SKM-1 (cell line): ENCODE measurements around the gene IGF1R.
A peak's percentile ranks its signal among the peaks of the same experiment; 100 is the strongest.

Experiments
- DNase-seq: peaks from one replicate; lab custom pipeline; 2025; ENCODE audit not compliant: unreplicated experiment; lab: John Stamatoyannopoulos, UW

The IGF1R gene

DNA sequence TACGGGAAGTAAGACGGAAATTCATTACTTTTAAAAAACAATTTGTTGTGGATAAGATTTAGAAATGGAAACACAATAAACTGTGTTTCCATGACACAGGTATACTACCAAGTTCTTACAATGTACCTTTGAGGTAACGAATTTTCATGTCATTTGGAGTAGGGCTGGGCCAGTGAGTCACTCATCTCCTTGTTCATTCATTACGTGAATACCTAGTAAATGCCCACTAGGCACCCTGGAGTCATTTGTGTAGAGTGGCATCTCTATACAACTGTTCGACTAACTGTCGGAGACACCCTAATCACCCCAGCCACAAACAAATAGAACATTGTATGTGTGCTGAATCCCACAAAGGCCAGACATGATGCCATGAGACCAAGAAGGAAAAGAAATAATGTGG, 94.8 kb downstream of the IGF1R start:
- no peak for DNase-seq

DNA sequence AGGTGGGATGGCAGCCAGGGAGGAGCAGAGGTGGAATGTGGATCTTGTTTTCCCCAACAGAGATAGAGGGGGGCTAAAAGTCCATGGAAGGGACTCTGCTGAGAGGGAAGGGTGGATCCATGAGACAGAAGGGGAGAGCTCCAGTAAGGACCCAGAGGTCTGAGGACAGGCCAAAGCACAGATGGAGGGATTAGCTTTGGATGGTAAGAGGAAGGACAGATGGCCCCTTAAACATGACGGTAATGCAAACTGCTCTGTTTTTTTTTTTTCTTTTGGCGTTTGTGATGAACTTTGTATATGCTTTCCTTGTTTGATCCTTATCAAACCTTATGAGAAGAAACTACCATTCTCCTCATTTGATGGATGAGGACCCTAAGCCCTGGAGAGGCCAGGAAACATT, 96.2 kb downstream of the IGF1R start:
- no peak for DNase-seq

DNA sequence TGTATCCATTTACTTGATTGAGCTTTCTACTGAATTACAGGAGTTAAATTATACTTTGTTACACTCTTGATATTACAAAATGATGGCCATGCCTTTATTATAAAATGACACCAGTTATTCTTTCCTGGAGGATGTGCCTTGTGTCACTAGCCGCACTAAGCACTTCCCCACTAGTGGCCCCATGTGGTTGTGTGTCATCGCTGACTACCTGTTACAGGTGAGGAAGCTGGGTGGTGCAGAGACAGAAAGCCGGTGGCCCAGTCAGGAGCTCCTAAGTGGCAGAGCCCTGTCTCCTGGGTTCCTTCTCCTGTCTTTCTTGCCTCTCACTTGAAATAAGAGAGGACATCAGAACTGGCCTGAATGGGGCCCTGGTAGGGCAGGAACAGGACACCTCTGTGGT, 96.8 kb downstream of the IGF1R start:
- DNase-seq = no peak

DNA sequence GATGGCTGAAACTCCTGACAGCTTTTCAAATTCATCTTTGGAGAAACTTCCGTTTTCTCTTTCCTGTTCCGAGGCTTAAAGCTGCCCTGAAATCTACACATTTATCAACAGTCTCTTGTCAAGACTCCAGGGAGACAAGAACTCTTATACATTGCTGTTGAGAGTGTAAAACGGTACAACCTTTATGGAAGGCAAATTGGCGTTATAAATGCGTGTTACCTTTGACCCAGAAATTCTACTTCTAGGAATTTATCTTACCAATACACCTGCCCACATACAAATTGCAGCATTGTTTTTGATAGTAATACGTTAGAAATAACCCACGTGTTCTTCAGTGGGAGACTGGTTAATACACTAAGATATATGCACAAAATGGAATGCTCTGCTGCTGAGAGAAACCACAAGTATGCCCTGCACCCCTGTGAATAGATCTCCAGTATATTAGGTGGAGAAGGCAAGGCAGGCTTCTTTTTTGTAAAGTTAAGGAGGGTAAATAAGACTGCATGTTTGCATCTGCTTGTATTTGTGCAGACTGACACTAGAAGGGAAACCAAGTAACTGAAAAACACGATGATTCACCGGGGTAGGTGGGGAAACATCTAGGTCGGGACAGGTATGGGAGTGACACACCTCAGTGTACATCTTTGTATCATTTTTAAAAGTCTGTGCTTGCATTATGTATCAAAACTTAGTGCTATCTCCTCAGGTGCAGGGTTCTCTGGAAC, 97.5 kb downstream of the IGF1R start:
- no peak for DNase-seq

DNA sequence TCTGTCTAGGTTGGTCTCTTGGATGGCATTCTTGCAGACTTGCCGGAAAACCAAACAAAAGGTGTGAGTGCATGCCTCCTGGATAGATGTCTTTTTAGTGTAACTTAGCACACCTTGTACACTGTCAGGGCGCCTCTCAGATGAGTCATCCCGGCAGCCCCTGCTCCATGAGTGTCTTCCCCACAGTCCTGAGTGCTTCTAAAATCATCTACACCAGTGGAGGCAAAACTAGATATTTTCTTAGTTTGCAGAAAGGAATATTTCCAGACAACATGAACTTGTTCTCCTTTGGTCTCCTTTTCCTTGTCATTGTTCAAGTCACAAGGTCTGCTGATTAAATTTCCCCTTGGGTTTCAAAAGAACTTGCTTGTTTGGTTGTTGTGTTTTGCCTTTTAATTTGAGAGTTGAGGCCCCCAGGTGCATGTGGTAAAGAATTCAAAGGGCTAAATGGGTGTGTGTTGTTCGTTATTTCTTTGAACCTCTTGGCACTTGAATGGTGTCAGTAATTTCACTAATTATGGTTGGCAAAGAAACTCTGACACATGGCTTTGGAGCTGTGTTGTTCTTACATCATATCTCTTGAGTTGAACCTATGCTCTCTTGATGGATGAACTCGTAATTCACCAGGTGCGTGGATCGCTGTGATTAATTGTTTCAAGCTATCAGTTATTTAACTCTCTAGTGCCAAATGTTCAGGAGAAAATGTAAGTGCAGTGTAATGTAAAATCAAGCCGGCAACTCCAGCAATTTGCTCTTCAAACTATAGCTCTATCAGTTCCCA, 98.2 kb downstream of the IGF1R start:
- no peak for DNase-seq

DNA sequence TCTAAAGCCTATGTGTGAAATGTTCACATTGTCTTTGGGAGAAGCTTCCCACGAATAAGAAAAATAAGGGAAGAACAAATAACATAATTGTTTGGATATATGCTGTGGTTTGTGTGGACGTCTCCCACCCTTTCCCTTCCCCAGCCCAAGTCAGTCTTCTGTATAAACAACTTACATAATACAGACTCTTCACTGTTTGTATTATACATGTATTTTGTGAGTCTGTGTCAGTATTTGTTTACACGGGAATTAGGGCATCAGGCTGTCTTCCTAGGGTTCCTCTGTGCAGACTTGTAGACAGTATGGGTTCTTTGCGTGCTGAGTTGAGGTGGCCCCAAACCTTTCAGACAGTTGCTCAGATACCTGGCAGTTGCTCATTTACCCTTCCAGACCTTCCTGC, 103.4 kb downstream of the IGF1R start:
- no peak for DNase-seq

DNA sequence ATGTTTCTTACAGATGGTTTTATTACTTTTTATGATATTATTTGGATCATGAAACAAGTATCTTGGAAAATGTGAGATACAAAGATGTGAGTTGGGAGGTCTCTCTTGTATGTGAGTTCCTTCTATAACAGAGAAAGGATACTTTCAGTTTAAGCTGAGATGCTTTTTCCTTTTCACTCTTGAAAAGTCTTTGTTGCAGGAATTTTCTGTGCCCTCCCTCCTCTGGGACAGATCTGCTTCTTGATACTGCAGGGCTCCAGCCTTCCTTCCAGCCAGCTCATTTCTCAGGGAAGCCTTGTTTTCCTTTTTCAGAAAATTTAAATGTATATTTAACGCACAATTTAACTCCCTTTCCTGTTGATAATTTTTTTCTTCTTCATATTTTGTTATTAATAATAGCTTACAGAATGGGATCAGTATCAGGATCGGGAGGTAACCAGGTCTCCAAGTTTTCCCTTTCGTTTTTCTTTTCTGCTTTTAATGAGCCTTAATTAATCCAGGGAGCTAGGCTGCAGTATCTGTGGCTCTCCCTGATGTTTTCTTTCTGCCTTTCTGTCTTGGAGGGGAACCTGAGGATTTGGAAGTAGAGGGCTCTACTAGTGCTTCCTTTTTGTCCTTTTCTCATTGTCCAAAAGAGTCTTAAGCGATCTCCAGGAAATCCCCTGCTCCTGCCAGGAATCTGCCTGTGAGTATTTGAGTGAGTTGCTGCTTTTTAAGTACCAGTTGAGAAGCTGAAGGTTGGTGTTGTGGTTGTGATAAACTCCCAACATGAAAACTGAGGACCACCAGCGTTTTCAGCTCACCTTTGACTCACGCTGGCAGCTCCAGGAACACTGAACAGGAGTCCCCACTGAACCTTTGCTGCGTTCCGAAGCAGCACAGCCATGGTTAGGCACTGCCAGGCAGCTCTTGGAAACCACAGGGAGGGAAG, 105.7 kb downstream of the IGF1R start:
- no peak for DNase-seq

DNA sequence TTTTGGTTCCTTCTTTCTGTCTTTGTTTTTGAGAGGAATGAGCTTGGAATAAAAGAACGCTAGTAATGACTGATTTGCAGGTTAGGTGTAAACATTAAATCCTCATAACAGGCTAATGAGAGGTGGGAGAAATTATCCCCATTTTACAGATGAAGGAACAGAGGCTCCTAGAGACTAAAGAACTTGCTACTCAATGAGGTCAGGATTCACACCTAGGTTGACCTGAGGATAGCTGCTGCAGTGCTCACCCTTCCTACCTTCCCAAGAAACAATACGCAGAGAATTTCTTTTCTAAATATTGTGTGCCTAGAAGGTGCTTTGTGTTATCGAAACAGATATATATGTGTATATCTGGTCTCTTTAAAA, 106.3 kb downstream of the IGF1R start:
- peak; percentile 16 for DNase-seq

DNA sequence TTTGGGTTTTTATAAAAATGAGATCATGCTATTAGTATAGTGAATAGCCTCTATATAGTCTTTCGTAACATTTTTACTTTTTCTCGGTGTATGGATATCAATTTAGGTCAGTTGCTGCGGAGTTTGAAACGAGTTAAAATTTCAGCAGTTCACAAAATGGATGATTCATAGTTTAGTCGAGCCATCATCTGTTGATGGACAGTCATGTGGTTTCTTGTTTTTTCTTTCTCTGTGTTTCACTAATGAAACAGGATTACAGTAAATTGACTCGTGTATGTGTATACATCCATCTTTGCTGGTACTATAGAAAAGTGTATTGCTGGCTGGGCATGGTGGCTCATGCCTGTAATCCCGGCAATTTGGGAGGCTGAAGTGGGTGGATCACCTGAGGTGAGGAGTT, 106.8 kb downstream of the IGF1R start:
- no peak for DNase-seq

DNA sequence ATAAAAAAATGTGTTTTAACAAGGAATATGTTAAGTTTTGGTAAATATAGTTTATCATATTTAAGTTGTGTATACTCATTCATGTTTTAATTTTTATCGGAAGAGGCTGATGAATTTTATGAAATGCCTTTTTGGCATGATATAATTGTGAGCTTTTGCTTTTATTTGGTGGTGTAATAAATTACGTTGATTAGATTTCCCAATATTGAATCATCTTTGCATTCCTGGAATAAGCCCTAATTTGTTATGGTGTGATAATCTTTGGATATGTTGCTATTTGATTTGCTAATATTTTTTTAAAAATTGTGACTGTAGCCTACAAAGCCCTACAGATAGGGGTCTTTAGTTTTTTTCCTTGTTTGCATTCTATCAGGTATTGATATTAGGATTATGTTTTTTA, 107.4 kb downstream of the IGF1R start:
- DNase-seq = no peak

DNA sequence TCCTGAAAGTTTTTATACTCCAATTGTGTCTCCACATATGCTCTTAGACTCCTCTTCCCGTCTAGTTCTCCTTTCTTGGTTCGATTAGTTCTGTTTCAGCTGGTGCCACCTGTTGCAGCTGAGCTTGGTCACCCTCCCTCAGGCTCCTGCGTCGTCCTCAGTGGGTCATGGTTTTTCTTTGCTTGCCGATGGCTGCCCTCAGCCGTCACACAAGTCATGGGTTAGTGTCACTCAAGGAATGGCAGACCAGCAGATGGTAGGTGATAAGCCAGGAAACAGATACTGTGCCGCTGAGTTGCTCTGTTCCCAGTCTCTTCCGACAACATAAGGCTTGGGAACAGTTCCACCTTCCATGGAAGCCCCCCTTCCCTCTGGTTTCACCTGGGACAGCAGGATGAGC, 109.9 kb downstream of the IGF1R start:
- DNase-seq = no peak

DNA sequence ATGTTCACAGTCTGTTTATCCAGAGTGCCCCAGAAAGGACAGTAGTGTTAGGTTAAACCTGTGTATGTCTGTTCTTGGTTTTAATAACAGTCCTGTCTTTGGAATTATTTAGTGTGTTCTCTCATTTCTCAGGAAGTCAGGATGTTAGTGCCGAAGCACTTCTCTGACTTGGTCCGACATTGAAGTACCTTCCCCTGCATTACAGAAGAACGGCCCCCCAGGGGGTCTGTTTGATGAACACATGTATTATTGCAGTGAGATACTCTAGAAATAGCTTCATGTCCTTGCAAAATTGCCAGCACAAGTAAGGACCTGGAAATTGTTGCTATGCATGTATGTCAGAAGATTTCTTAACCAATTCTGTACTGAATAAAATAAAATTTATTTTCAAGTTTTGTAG, 110.9 kb downstream of the IGF1R start:
- DNase-seq = no peak

DNA sequence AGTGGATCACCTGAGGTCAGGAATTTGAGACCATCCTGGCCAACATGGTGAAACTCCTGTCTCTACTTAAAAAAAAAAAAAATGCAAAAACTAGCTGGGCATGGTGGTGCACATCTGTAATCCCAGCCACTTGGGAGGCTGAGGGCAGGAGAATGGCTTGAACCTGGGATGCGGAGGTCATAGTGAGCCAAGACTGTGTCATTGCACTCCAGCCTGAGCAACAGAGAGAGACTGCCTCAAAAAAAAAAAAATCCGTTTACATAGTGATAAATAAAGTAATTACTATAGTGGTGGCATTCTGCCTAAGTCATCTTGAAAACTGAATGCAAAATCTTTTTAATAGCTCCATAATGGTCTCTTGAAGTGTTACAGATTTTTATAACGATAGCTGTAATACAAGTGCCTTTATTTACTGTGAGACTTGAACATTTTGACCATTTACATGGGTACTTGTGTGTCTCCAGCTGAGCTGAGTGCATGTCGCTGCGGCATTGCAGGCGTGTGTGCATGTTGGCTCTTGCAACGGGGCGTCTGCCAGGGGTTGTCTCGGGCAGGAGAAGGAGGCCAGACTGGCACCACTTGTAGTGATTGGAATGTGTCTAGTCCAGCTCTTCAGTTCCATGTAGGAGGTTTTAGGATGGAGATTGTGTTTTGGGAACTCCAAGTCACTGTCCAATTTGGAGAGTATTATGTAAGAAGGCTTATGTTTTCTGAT, 111.9 kb downstream of the IGF1R start:
- no peak for DNase-seq

DNA sequence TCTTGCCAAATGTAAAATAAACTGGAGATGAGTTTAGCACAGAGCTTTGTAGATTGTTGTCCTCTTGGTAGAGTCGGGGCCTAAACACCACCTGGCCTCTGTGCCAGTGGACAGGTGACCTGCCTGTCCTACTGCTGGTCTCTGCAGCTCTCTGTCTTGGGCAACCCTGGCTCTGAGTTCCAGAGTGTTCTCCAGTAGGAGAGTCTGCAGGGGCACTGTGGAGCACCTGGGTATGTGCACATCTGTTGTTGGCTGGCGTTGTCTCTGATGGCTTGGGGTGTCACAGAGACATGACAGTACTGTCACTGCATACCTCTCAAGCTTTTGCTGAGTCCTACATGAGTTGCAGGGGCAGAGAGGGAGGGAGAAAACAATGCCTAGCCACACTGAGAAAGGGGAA, 112.6 kb downstream of the IGF1R start:
- no peak for DNase-seq

DNA sequence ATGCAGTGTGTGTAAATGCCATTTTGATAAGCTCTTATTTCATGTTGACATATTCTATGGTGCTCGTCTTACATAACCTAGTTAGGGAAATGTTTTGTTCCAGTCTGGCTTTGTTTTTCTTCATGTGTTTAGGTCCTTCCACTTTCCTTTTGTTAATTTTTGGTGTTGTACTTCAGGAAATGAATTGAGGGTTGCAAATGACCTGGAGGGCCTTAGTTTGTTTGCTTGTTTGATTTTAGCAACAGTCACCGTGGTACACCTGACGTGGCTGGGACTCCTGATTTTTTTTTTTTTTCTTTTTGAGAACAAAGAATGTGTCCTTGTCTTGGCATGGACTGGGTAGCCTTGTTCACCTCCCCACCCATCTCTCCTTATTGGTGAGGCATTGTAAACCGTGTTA, 114.8 kb downstream of the IGF1R start:
- no peak for DNase-seq

DNA sequence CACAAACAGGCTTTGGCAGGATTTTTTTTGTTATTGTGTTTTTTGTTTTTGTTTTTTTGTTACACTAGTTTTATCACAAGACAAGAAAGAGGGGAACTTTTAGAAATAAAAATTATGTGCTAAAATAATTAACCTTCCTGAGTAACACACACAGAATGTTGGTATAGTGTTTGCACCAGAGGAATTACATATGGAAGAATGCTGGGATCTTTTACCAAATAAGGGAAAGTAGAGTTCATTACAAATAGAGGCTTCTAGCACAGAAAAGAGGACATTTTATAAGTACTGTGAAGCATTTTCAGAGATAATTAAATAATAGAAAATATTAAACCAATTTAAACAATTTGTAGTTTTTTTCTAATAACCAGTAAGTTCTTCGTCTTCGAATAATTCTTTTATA, 116.0 kb downstream of the IGF1R start:
- no peak for DNase-seq

DNA sequence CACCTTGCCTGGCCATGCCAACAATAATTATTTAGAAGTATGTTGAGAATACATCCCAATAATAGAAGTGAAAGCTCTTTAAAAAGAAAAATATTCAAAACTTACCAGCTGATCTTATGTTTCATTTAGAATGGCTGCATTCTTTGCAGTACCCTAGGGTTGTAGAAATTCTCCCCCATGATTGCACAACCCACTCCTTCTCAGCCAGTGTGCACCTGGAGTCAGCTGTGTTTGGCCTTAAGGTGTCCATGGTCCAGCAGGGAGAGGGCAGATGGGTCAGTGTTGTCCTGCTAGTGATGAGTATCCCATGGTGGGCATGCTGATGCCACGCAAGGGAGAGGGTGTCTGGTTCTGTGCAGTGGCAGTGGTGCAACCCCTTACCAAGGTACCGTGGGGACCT, 117.3 kb downstream of the IGF1R start:
- no peak for DNase-seq

DNA sequence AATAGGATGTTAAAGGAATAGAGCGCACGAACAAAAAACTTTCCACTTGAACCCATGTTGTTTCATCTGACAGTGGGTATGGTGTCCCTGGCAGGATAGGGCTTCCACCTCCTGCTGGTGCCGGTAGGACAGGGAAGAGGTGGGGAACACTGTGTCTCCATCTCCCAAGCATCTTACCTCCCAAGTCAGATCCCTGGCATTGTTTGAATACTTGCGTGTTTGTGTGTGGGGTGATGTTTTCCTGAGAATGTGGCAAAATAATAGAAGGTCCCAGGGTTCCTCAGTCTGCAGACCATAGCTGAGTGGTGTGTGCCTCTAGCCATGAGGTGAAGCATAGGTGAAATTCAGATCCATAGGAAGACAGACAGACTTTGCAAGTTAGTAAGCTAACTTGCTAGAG, 119.4 kb downstream of the IGF1R start:
- no peak for DNase-seq

DNA sequence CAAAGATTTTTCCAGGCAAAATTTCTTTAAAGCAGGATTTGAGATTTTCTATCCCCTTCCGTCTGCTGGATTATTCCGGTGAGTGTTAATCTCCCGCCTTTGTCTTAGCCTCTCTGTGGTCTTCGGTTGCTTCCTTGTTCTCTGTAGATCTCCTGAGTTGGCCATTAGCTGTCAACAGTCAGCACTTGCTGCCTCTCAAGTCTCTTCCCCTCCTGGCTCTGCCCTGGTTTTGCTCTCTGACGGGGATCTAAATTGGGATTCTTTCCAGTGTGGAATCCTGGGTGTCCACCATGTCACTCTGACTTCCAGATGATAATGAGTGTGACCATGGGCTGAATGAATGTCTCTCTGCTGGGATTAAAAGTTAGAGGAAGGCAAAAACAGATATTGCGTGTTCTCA, 121.5 kb downstream of the IGF1R start:
- no peak for DNase-seq

DNA sequence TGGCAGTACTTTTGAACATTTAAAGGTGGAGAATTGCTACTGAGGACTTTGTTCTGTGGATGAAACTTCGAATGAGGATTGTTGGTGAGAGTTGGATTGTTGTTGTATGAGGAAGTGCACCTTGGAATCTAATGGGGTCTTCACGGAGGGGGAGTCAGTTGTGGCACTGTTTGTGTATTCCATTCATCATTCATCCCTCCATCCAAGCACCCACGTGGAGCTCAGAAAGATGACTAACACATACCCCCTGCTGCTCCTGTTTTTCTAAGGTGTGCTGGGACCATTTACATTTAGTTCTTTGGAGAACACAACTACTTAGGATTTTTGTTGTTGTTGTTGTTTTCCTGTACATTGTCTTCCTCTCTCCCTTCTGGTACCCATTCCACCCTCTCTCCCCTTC, 122.6 kb downstream of the IGF1R start:
- DNase-seq = no peak

DNA sequence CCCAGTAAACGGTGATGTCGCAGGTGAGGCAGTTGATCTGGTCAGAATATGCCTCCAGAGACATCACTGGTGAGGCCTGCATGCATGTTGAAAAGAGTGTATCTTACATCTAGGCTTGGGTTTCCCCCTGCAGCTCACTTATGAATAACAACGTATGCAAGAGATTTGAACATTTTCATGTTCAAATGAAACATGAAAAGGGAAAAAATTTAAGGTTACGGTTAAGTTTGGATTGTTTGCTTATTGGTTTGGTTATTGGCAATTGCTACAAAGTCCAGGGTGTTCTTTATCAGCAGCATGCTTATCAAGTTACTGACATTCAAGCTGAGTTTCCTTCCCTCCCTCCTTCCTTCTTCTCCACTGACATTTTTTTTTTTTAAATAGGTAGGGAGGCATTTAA, 123.2 kb downstream of the IGF1R start:
- DNase-seq = no peak
